ENCODE measurements around the gene E2F4. TPM values are rescaled to one million over a fixed set of nuclear protein-coding genes. Genes with fewer than 3 reads are reported as not detected.

E2F4 gene
- total and polyA plus RNA-seq, 2 of the 13 experiments (the other 11 are each of a cell fraction or from before 2014, with no cell fraction given), result 84.8 to 91.2 TPM

DNA sequence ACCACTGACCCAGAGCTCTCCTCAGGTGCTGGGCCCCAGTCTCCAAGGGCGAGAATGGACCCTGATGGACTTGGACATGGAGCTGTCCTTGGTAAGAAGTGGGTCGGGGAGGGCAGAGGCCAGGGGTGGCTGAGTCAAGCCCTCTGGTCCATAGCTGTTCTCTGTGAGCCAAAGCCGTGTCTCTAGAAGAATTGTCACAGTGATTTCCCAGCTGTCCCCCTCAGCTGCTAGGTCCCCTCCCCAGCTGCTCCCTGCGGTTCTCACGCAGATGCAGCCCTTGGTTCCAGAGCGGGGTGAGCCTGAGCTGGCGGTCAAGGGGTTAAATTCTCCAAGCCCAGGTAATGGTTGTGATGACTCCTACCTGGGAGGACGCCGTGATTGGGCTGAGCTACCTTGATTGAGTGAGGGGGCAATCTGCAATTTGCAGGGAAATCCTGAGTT, 22.9 kb upstream of the E2F4 start (continued):
- TF ChIP-seq, protein P1, sequence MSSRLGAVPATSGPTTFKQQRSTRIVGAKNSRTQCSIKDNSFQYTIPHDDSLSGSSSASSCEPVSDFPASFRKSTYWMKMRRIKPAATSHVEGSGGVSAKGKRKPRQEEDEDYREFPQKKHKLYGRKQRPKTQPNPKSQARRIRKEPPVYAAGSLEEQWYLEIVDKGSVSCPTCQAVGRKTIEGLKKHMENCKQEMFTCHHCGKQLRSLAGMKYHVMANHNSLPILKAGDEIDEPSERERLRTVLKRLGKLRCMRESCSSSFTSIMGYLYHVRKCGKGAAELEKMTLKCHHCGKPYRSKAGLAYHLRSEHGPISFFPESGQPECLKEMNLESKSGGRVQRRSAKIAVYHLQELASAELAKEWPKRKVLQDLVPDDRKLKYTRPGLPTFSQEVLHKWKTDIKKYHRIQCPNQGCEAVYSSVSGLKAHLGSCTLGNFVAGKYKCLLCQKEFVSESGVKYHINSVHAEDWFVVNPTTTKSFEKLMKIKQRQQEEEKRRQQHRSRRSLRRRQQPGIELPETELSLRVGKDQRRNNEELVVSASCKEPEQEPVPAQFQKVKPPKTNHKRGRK (CRISPR knock-in tag; IDR thresholded peaks at IDR 0.05), result no peak
- no peak for TF ChIP-seq AKAP8 (CRISPR knock-in tag; IDR thresholded peaks at IDR 0.05)
- TF ChIP-seq ZNF878 (CRISPR knock-in tag; IDR thresholded peaks at IDR 0.05), result no peak
- TF ChIP-seq, protein P2, sequence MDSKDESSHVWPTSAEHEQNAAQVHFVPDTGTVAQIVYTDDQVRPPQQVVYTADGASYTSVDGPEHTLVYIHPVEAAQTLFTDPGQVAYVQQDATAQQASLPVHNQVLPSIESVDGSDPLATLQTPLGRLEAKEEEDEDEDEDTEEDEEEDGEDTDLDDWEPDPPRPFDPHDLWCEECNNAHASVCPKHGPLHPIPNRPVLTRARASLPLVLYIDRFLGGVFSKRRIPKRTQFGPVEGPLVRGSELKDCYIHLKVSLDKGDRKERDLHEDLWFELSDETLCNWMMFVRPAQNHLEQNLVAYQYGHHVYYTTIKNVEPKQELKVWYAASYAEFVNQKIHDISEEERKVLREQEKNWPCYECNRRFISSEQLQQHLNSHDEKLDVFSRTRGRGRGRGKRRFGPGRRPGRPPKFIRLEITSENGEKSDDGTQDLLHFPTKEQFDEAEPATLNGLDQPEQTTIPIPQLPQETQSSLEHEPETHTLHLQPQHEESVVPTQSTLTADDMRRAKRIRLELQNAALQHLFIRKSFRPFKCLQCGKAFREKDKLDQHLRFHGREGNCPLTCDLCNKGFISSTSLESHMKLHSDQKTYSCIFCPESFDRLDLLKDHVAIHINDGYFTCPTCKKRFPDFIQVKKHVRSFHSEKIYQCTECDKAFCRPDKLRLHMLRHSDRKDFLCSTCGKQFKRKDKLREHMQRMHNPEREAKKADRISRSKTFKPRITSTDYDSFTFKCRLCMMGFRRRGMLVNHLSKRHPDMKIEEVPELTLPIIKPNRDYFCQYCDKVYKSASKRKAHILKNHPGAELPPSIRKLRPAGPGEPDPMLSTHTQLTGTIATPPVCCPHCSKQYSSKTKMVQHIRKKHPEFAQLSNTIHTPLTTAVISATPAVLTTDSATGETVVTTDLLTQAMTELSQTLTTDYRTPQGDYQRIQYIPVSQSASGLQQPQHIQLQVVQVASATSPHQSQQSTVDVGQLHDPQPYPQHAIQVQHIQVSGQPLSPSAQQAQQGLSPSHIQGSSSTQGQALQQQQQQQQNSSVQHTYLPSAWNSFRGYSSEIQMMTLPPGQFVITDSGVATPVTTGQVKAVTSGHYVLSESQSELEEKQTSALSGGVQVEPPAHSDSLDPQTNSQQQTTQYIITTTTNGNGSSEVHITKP (CRISPR knock-in tag; IDR thresholded peaks at IDR 0.05; ENCODE audit: low read depth), result no peak
- no peak for TF ChIP-seq ZNF644 (CRISPR knock-in tag; IDR thresholded peaks at IDR 0.05; ENCODE audit: low read depth)
- TF ChIP-seq, protein P3, sequence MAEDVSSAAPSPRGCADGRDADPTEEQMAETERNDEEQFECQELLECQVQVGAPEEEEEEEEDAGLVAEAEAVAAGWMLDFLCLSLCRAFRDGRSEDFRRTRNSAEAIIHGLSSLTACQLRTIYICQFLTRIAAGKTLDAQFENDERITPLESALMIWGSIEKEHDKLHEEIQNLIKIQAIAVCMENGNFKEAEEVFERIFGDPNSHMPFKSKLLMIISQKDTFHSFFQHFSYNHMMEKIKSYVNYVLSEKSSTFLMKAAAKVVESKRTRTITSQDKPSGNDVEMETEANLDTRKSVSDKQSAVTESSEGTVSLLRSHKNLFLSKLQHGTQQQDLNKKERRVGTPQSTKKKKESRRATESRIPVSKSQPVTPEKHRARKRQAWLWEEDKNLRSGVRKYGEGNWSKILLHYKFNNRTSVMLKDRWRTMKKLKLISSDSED (CRISPR knock-in tag; IDR thresholded peaks at IDR 0.05), result 0 out of 2 replicates have a peak, but pooled peaks have one; percentile 40
- TF ChIP-seq ZNF652 (CRISPR knock-in tag; IDR thresholded peaks at IDR 0.05; ENCODE audit: borderline replicate concordance, low read depth), result peak; percentile 91
- TF ChIP-seq ZNF432 (CRISPR knock-in tag; IDR thresholded peaks at IDR 0.05; ENCODE audit: borderline replicate concordance), result no peak
- TF ChIP-seq ZFP82 (CRISPR knock-in tag; IDR thresholded peaks at IDR 0.05; ENCODE audit: borderline replicate concordance), result no peak
- TF ChIP-seq MEF2D (CRISPR knock-in tag; IDR thresholded peaks at IDR 0.05), result no peak
- no peak for TF ChIP-seq ZNF430 (CRISPR knock-in tag; IDR thresholded peaks at IDR 0.05)
- TF ChIP-seq KDM1A (CRISPR knock-in tag; IDR thresholded peaks at IDR 0.05), result no peak
- TF ChIP-seq SSRP1 (CRISPR knock-in tag; IDR thresholded peaks at IDR 0.05), result no peak
- TF ChIP-seq, protein P4, sequence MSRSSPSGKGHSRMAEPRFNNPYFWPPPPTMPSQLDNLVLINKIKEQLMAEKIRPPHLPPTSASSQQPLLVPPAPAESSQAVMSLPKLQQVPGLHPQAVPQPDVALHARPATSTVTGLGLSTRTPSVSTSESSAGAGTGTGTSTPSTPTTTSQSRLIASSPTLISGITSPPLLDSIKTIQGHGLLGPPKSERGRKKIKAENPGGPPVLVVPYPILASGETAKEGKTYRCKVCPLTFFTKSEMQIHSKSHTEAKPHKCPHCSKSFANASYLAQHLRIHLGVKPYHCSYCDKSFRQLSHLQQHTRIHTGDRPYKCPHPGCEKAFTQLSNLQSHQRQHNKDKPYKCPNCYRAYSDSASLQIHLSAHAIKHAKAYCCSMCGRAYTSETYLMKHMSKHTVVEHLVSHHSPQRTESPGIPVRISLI (CRISPR knock-in tag; IDR thresholded peaks at IDR 0.05; ENCODE audit: borderline replicate concordance), result no peak
- no peak for TF ChIP-seq CAMTA2 (CRISPR knock-in tag; IDR thresholded peaks at IDR 0.05; ENCODE audit: borderline replicate concordance)
- TF ChIP-seq, protein P5, sequence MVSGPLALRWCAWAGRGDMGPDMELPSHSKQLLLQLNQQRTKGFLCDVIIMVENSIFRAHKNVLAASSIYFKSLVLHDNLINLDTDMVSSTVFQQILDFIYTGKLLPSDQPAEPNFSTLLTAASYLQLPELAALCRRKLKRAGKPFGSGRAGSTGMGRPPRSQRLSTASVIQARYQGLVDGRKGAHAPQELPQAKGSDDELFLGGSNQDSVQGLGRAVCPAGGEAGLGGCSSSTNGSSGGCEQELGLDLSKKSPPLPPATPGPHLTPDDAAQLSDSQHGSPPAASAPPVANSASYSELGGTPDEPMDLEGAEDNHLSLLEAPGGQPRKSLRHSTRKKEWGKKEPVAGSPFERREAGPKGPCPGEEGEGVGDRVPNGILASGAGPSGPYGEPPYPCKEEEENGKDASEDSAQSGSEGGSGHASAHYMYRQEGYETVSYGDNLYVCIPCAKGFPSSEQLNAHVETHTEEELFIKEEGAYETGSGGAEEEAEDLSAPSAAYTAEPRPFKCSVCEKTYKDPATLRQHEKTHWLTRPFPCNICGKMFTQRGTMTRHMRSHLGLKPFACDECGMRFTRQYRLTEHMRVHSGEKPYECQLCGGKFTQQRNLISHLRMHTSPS (CRISPR knock-in tag; IDR thresholded peaks at IDR 0.05; ENCODE audit: low read depth), result 0 out of 2 replicates have a peak, but pooled peaks have one; percentile 43
- TF ChIP-seq NFKBIZ (CRISPR knock-in tag; IDR thresholded peaks at IDR 0.05), result no peak
